ENCODE data around the gene SELP. TPM values are rescaled to one million over a fixed set of nuclear protein-coding genes. Genes with fewer than 3 reads are reported as not detected.

Gene SELP
- total RNA-seq, 1 donor = not detected

- no peak overlapping the region for H3K4me3 ChIP-seq (ENCODE audit: low read depth, low read length)
- no peak for DNase-seq (ENCODE audit: low read depth)
- TF ChIP-seq CTCF (IDR thresholded peaks at IDR 0.05; ENCODE audit: insufficient read depth, low read depth, low read length) = no peak
Observed at GRCh38 chr1:169634877-169635276, 5.0 kb upstream of the SELP start.

GRCh38 chr1:169634145-169634544 is 4.2 kb upstream of the SELP start:
- no peak for DNase-seq (ENCODE audit: low read depth)
- no peak for TF ChIP-seq CTCF (IDR thresholded peaks at IDR 0.05; ENCODE audit: insufficient read depth, low read depth, low read length)
- H3K4me3 ChIP-seq (ENCODE audit: low read depth, low read length) = no peak overlapping the region

- no peak for TF ChIP-seq CTCF (IDR thresholded peaks at IDR 0.05; ENCODE audit: insufficient read depth, low read depth, low read length)
- no peak overlapping the region for H3K4me3 ChIP-seq (ENCODE audit: low read depth, low read length)
- DNase-seq (ENCODE audit: low read depth) = no peak
Observed at GRCh38 chr1:169631249-169631648, 1.3 kb upstream of the SELP start.

- no peak for DNase-seq (ENCODE audit: low read depth)
- TF ChIP-seq CTCF (IDR thresholded peaks at IDR 0.05; ENCODE audit: insufficient read depth, low read depth, low read length) = no peak
- no peak overlapping the region for H3K4me3 ChIP-seq (ENCODE audit: low read depth, low read length)
Observed at GRCh38 chr1:169624912-169625311, 5.0 kb downstream of the SELP start.

- TF ChIP-seq CTCF (IDR thresholded peaks at IDR 0.05; ENCODE audit: insufficient read depth, low read depth, low read length) = no peak
- no peak overlapping the region for H3K4me3 ChIP-seq (ENCODE audit: low read depth, low read length)
- DNase-seq (ENCODE audit: low read depth) = no peak
Observed at GRCh38 chr1:169624122-169624521, 5.8 kb downstream of the SELP start.

- no peak overlapping the region for H3K4me3 ChIP-seq (ENCODE audit: low read depth, low read length)
- no peak for DNase-seq (ENCODE audit: low read depth)
- TF ChIP-seq CTCF (IDR thresholded peaks at IDR 0.05; ENCODE audit: insufficient read depth, low read depth, low read length) = no peak
Observed at GRCh38 chr1:169623132-169623926, 6.6 kb downstream of the SELP start.

GRCh38 chr1:169620565-169620964 is 9.4 kb downstream of the SELP start:
- no peak for TF ChIP-seq CTCF (IDR thresholded peaks at IDR 0.05; ENCODE audit: insufficient read depth, low read depth, low read length)
- DNase-seq (ENCODE audit: low read depth) = no peak
- no peak overlapping the region for H3K4me3 ChIP-seq (ENCODE audit: low read depth, low read length)
